ENCODE data around the gene SERPINE1.

SERPINE1 gene

GRCh38 chr7:101186194-101186593 lies 59.3 kb downstream of the SERPINE1 start:
- no peak for DNase-seq (ENCODE audit: low spot score)
- no peak overlapping the region for H3K27ac ChIP-seq
- no peak for TF ChIP-seq CTCF (conservative IDR thresholded peaks at IDR 0.05; ENCODE audit: low read depth)
- ChIA-PET POLR2A (ENCODE audit: low non-redundant PET) (no interaction called here), CTCF (interaction anchor here (0.9 to 1.6 kb wide), 2 partner anchors 42 to 43 kb away, joined by 4 to 5 read pairs; no protein-coding TSS in a partner anchor)

- H3K27ac ChIP-seq, result no peak overlapping the region
- CTCF ChIA-PET, result interaction anchor here (0.6 to 1.6 kb wide), 4 partner anchors 43 to 190 kb away, joined by 3 to 5 read pairs (median 4); no protein-coding TSS in a partner anchor
- DNase-seq (ENCODE audit: low spot score), result no peak
- TF ChIP-seq CTCF (conservative IDR thresholded peaks at IDR 0.05; ENCODE audit: low read depth), result no peak
- POLR2A ChIA-PET (ENCODE audit: low non-redundant PET), result interaction anchor here (0.7 kb wide), 1 partner anchor 9 kb away, joined by 9 read pairs; no protein-coding TSS in a partner anchor
Observed at GRCh38 chr7:101186844-101187428, 60.0 kb downstream of the SERPINE1 start.

All from RWPE1 (cell line).